ENCODE data around the gene LLCFC1.

DNA sequence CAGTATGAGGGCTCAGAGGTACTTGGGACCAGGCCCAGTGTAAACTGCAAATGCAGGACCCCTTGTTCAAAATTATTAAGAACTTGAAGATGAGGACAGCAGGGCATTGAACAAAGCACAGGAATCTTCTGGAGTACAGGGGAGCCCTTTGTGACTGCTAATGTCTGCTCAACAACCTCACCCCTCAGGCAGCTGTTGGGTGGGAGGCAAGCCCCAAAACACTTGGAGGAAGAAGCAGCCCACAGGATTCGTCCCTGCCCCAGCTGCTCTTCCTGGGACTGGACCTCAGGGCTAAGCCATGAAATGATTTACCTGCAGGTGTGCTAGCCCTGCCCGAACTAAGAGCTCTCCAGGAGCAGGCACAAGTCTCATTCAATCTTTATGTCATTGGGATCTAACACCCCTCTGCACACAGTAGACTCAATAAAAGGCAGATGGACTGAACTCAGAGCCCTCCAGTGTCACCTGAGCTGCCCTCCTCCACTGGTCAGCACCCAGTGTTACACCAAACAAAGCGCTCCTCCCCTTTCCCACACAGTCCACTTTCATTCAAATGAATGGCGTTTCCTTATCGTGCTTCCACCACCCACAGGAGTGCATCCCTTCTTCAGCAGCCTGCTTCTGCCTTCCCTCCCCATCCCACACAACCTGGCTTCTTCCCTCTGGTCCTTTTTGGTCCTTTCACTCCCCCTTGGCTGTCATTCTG lies 6.7 kb upstream of the LLCFC1 start:
- TF ChIP-seq SUZ12 (IDR thresholded peaks at IDR 0.05; ENCODE audit: extremely low read depth, insufficient read depth, insufficient read length) (no peak), YY1 (IDR thresholded peaks at IDR 0.05; ENCODE audit: insufficient read depth, insufficient read length) (no peak), ZNF274 (IDR thresholded peaks at IDR 0.05; ENCODE audit: low read depth, low read length) (no peak)
